Skin epidermis (tissue), 12 donors: Measurements from ENCODE around the gene USP16.

Source experiments
- H3K27ac ChIP-seq, 21 experiments: fragments of 200-600 bp; sonication (generic) in 11 of 21; one replicate each; pipeline ENCODE4 v1.5.0; 2020; ENCODE audit warnings: mild to moderate bottlenecking in 3 of 21, inconsistent platforms in 2 of 21, moderate library complexity in 2 of 21
- H3K4me3 ChIP-seq, 7 experiments: fragments of 200-600 bp; sonication (generic) in 2 of 7; one replicate each; pipeline ENCODE4 v1.5.0; 2020; ENCODE audit warnings: inconsistent platforms in 2 of 7, mild to moderate bottlenecking in 2 of 7, moderate library complexity in 1 of 7

Gene USP16

GRCh38 chr21:29029524-29029923, 5.1 kb downstream of the USP16 start:
- no peak overlapping the region for H3K4me3 ChIP-seq

GRCh38 chr21:29030909-29031308, 6.4 kb downstream of the USP16 start:
- Histone ChIP-seq H3K4me3 (no peak overlapping the region), H3K27ac (no peak overlapping the region)

More at GRCh38 chr21:29029524-29029923, 5.1 kb downstream of the USP16 start:
- no peak overlapping the region for H3K27ac ChIP-seq

GRCh38 chr21:29033301-29033700, 8.8 kb downstream of the USP16 start:
- Histone ChIP-seq H3K4me3 (no peak overlapping the region), H3K27ac (peak overlapping the region in 1 of 21 experiments; percentile 11)

- peak overlapping the region in 1 of 21 experiments; percentile 11 for H3K27ac ChIP-seq
- no peak overlapping the region for H3K4me3 ChIP-seq
Measured at GRCh38 chr21:29033871-29034270, 9.4 kb downstream of the USP16 start.

- no peak overlapping the region for H3K4me3 ChIP-seq
- no peak overlapping the region for H3K27ac ChIP-seq
Measured at GRCh38 chr21:29034678-29035077, 10.2 kb downstream of the USP16 start.

GRCh38 chr21:29052224-29052623, 27.8 kb downstream of the USP16 start:
- Histone ChIP-seq H3K27ac (no peak overlapping the region), H3K4me3 (no peak overlapping the region)

- Histone ChIP-seq H3K4me3 (no peak overlapping the region), H3K27ac (no peak overlapping the region)
Measured at GRCh38 chr21:29053011-29053553, 28.6 kb downstream of the USP16 start.

- Histone ChIP-seq H3K27ac (no peak overlapping the region), H3K4me3 (no peak overlapping the region)
Measured at GRCh38 chr21:29053656-29054055, 29.2 kb downstream of the USP16 start.

GRCh38 chr21:29055080-29055479, 30.6 kb downstream of the USP16 start:
- Histone ChIP-seq H3K4me3 (no peak overlapping the region), H3K27ac (peak overlapping the region in 1 of 21 experiments; percentile 1)

GRCh38 chr21:29056005-29056404, 31.5 kb downstream of the USP16 start:
- Histone ChIP-seq H3K27ac (no peak overlapping the region), H3K4me3 (no peak overlapping the region)

GRCh38 chr21:29056538-29057050, 32.1 kb downstream of the USP16 start:
- Histone ChIP-seq H3K27ac (no peak overlapping the region), H3K4me3 (no peak overlapping the region)

- Histone ChIP-seq H3K27ac (no peak overlapping the region), H3K4me3 (no peak overlapping the region)
Measured at GRCh38 chr21:29064850-29065481, 40.5 kb downstream of the USP16 start.

GRCh38 chr21:29072873-29073221, 48.4 kb downstream of the USP16 start:
- H3K27ac ChIP-seq: peak overlapping the region; percentile 76 to 98 (median 93)

GRCh38 chr21:29073222-29074006, 48.9 kb downstream of the USP16 start, which contains the start of gene CCT8:
Gene CCT8, minus strand, starts transcription at chr21:29073648. Its CDS starts 58 bp downstream, at chr21:29073590.
- peak within 1 kb of the TSS; percentile 76 to 98 (median 93) for H3K27ac ChIP-seq
- peak within 1 kb of the TSS; percentile 58 to 96 (median 76) for H3K4me3 ChIP-seq

More at GRCh38 chr21:29072873-29073221, 48.4 kb downstream of the USP16 start:
- peak overlapping the region; percentile 58 to 96 (median 76) for H3K4me3 ChIP-seq

GRCh38 chr21:29074007-29074376, 49.5 kb downstream of the USP16 start:
- Histone ChIP-seq H3K4me3 (peak overlapping the region; percentile 58 to 96 (median 76)), H3K27ac (peak overlapping the region in 20 of 21 experiments; percentile 76 to 96 (median 92))

GRCh38 chr21:29074783-29075182, 50.3 kb downstream of the USP16 start:
- Histone ChIP-seq H3K4me3 (no peak overlapping the region), H3K27ac (no peak overlapping the region)

- H3K27ac ChIP-seq: peak overlapping the region in 7 of 21 experiments; percentile 7 to 94 (median 85)
- H3K4me3 ChIP-seq: no peak overlapping the region
Measured at GRCh38 chr21:29075706-29076466, 51.4 kb downstream of the USP16 start.

GRCh38 chr21:29076731-29077640, 52.5 kb downstream of the USP16 start:
- Histone ChIP-seq H3K4me3 (peak overlapping the region; percentile 28 to 66 (median 52)), H3K27ac (peak overlapping the region; percentile 57 to 94 (median 84))

- Histone ChIP-seq H3K4me3 (peak overlapping the region; percentile 28 to 66 (median 52)), H3K27ac (peak overlapping the region in 20 of 21 experiments; percentile 63 to 94 (median 84))
Measured at GRCh38 chr21:29077651-29078090, 53.2 kb downstream of the USP16 start.
